ENCODE measurements around the gene KRT17. TPM values are rescaled to one million over a fixed set of nuclear protein-coding genes. Genes with fewer than 3 reads are reported as not detected.
"Not testable (repeated sequence)": the region's sequence is repeated elsewhere in the genome, so short reads cannot be mapped to it uniquely, and the experiment has no call there.

The KRT17 gene
- total and polyA plus RNA-seq, 2 experiments from 2014 or later = 1.8 to 3.8 TPM

DNA sequence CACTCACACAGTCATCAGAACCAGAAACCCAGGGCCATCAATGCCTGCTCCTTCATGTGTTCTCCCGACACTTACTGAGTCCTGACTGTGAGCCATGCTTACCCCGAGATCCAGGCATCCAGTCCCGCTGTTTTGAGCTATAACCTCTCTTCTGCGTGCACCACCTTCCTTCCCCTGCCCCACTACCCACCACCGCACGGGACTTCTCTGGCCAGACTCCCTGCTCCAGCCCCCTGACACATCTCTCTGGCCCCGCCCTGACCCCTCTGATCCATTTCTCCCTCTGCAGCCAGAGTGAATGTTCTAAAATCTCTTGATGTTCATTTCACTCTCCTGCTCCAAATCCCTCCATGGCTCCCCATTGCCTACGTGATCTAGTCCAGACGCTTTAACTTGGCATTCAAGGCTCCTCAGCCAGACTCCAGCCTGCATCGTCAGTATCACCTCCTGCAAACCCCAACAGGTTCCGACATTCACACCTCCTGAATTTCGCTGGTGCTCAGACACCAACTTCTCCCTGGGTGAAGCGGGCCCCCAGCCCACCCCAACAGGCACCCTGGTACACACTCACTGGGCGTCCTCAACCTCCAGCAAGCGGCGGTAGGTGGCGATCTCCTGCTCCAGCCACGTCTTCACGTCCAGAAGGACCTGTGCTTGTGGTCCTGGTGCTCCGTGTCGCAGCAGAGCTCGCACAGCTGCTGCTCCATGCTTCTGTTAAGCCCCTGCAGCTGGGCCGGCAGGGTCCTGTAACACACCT, 3.1 kb upstream of the KRT17 start:
- Histone ChIP-seq H3K4me2 (ENCODE audit: unreplicated experiment) (no peak overlapping the region), H3K27ac (no peak overlapping the region), H3K9me3 (ENCODE audit: low read depth) (no peaks in the 10 kb centered on the region), H4K20me1 (ENCODE audit: insufficient read depth) (no peaks in the 10 kb centered on the region), H3K4me3 (no peak overlapping the region), H3K4me1 (ENCODE audit: insufficient read depth) (no peaks in the 10 kb centered on the region), H3F3A (ENCODE audit: insufficient read depth) (no peaks in the 10 kb centered on the region), H2AFZ (no peak overlapping the region), H3K9me2 (ENCODE audit: insufficient read depth) (no peaks in the 10 kb centered on the region), H3K79me2 (ENCODE audit: insufficient read depth) (no peaks in the 10 kb centered on the region), H3K36me3 (ENCODE audit: low read depth) (no peaks in the 10 kb centered on the region), H3K9ac (no peak overlapping the region), H3K27me3 (replicated peaks; ENCODE audit: insufficient read depth) (no peaks in the 10 kb centered on the region)
- in situ Hi-C loops (cut with MboI) = no loop called here
- 79 to 85% methylated on average over 21 to 23 of the region's 23 CpGs for WGBS, 2 experiments (ENCODE audit: low coverage in 1 of 2, low lambda C conversion rate in 2 of 2, missing lambda C conversion rate in 2 of 2)
- no peak for TF ChIP-seq EZH2phosphoT487 (IDR thresholded peaks at IDR 0.05; ENCODE audit: insufficient read depth, low read depth)
- no peak for TF ChIP-seq EZH2 (IDR thresholded peaks at IDR 0.05; ENCODE audit: insufficient read depth, poor library complexity, severe bottlenecking)
- DNase-seq = no peak

DNA sequence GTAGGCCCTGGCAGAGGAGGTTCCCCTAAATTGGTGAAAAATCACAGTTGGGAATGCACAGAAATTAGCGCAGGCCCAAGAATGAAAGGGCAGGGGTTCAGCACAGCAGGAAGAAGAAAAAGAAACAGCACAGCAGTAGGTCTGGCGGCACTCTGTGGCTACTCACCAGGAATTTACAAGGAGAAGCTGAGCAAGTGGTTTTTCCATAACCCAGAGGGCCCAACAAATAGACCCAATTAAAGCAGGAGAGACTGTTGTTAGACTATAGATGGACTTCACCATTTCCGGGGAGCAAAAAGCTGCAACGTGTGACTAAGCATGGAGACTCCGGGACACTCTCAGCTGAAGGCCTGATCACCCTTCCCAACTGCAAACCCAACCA, 2.5 kb upstream of the KRT17 start:
- H3K9ac ChIP-seq; H3K9me3 ChIP-seq (ENCODE audit: low read depth); DNase-seq; H2AFZ ChIP-seq; H3K4me3 ChIP-seq; H3K27ac ChIP-seq; H3K27me3 ChIP-seq (replicated peaks; ENCODE audit: insufficient read depth); H3K36me3 ChIP-seq (ENCODE audit: low read depth); H4K20me1 ChIP-seq (ENCODE audit: insufficient read depth); H3K79me2 ChIP-seq (ENCODE audit: insufficient read depth); in situ Hi-C loops (cut with MboI); H3K4me1 ChIP-seq (ENCODE audit: insufficient read depth); H3F3A ChIP-seq (ENCODE audit: insufficient read depth); H3K4me2 ChIP-seq (ENCODE audit: unreplicated experiment); H3K9me2 ChIP-seq (ENCODE audit: insufficient read depth): not testable (repeated sequence)
- WGBS, 2 experiments (ENCODE audit: low coverage in 1 of 2, low lambda C conversion rate in 2 of 2, missing lambda C conversion rate in 2 of 2) = 68 to 69% methylated on average over 5 of the region's 5 CpGs

DNA sequence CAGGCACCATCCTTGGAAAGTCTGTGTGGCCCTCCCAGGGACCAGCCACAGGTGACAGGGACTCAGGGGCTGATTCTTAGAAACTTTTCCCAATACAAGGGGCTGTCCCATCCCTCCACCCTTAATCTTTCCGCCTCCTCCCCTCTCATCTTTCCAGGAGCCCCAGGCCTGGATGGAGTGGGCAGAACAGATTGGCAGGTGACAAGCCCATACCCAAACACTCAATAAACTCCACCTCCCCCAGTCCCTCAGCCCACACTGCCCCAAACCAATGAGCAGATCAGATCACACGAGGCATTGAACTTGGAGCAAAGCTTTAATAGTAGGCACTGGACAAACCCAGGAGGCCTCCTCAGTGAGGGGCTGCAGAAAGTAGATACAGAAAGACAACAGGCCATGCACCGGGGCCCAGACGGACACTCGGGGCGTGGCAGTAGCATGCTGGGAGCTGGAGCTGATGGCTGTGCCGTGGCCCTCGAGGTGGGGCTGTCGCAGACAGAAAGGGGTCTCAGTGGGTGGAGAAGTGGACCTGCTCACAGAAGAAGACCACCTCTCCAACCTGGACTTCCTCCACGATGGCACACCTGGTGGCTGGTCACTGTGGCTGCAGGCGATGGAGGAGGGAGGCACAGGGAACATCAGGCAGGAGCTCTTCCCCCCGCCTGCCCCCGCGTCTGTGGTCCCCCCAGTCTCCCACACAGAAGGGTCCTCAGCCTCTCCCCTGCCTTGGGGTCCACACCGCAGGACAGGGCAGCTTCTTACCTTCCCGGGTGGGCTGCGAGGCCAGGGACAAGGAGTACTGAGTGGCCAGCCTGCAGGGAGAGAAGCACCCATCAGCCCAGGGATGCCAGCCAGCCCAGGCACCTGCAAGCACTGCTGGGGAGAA, 1.9 kb upstream of the KRT17 start:
- H3K36me3 ChIP-seq (ENCODE audit: low read depth); H3F3A ChIP-seq (ENCODE audit: insufficient read depth); H3K9ac ChIP-seq; H2AFZ ChIP-seq; H3K4me1 ChIP-seq (ENCODE audit: insufficient read depth); H4K20me1 ChIP-seq (ENCODE audit: insufficient read depth); H3K27me3 ChIP-seq (replicated peaks; ENCODE audit: insufficient read depth); H3K9me2 ChIP-seq (ENCODE audit: insufficient read depth); H3K9me3 ChIP-seq (ENCODE audit: low read depth); H3K4me2 ChIP-seq (ENCODE audit: unreplicated experiment); in situ Hi-C loops (cut with MboI); H3K79me2 ChIP-seq (ENCODE audit: insufficient read depth); DNase-seq; H3K4me3 ChIP-seq; H3K27ac ChIP-seq: not testable (repeated sequence)
- 72 to 76% methylated on average over 16 to 17 of the region's 17 CpGs for WGBS, 2 experiments (ENCODE audit: low coverage in 1 of 2, low lambda C conversion rate in 2 of 2, missing lambda C conversion rate in 2 of 2)

DNA sequence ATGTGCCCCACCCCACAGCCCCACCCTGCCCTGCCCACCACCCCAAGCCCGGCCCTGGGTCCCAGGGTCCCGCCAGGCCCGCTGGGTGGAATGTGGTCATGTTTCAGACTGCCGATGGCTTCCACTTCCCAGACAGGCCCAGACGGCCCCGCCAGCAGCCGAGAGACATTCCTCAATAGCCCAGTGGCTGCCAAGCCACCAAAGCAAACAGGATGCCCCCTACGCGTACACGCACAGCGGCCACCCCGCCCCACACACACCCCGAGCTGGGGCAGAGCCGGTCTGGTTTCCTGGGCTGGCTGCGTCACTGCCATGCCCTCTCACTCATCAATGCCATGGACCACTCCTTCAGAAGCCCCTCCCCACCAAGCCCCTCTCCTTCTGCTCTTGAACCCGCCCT, 1.2 kb upstream of the KRT17 start:
- Histone ChIP-seq H3K9ac (no peak overlapping the region), H3F3A (ENCODE audit: insufficient read depth) (no peaks in the 10 kb centered on the region), H3K4me2 (ENCODE audit: unreplicated experiment) (no peak overlapping the region), H3K27ac (no peak overlapping the region), H4K20me1 (ENCODE audit: insufficient read depth) (no peaks in the 10 kb centered on the region), H3K79me2 (ENCODE audit: insufficient read depth) (no peaks in the 10 kb centered on the region), H3K27me3 (replicated peaks; ENCODE audit: insufficient read depth) (no peaks in the 10 kb centered on the region), H3K4me1 (ENCODE audit: insufficient read depth) (no peaks in the 10 kb centered on the region), H3K9me3 (ENCODE audit: low read depth) (no peaks in the 10 kb centered on the region), H2AFZ (no peak overlapping the region), H3K36me3 (ENCODE audit: low read depth) (no peaks in the 10 kb centered on the region), H3K4me3 (no peak overlapping the region), H3K9me2 (ENCODE audit: insufficient read depth) (no peaks in the 10 kb centered on the region)
- no peak for TF ChIP-seq EZH2 (IDR thresholded peaks at IDR 0.05; ENCODE audit: insufficient read depth, poor library complexity, severe bottlenecking)
- TF ChIP-seq EZH2phosphoT487 (IDR thresholded peaks at IDR 0.05; ENCODE audit: insufficient read depth, low read depth) = no peak
- no peak for DNase-seq
- WGBS, 2 experiments (ENCODE audit: low coverage in 1 of 2, low lambda C conversion rate in 2 of 2, missing lambda C conversion rate in 2 of 2) = 76 to 80% methylated on average over 14 to 16 of the region's 16 CpGs
- in situ Hi-C loops (cut with MboI) = no loop called here

DNA sequence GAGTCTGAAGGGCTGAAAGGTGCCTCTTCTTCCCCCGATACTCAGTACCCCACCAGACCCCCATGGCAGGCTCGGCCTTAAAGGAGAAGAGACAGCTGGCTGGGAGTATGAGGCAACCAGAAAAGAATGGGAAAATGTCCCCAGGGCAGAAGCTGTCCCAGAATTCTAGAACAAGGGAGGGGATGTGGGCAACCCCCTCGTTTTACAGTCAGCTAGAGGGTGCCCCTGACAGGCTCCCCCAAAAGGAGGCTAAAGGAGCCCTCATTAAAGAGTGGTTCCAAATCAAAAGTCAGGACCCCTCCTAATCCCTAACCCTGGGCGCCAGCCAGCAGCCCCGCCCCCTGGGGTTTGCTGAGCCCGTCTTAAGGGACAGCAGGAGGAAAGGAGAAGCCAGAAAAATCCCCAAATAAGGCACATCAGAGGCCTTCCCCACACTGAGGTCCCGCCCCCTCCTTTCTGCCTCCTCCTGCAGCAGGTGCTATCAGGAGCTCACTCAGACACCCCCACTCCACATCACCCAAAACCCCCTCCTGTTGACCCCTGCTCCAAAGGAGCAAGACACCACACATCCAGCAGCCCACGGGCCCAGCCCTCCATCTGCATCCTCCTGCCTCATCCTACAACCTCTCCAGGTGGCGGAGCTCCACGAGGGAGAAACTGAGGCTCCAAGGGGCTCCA, 1.1 kb downstream of the KRT17 start:
- H3K27me3 ChIP-seq (replicated peaks; ENCODE audit: insufficient read depth); H4K20me1 ChIP-seq (ENCODE audit: insufficient read depth); H3K9me2 ChIP-seq (ENCODE audit: insufficient read depth); H3K9me3 ChIP-seq (ENCODE audit: low read depth); H3K4me3 ChIP-seq; DNase-seq; H2AFZ ChIP-seq; H3K36me3 ChIP-seq (ENCODE audit: low read depth); H3K9ac ChIP-seq; H3K27ac ChIP-seq; in situ Hi-C loops (cut with MboI); H3F3A ChIP-seq (ENCODE audit: insufficient read depth); H3K4me2 ChIP-seq (ENCODE audit: unreplicated experiment); H3K4me1 ChIP-seq (ENCODE audit: insufficient read depth); H3K79me2 ChIP-seq (ENCODE audit: insufficient read depth): not testable (repeated sequence)
- 43% methylated on average over 9 of the region's 10 CpGs for WGBS, 2 experiments (ENCODE audit: low coverage in 1 of 2, low lambda C conversion rate in 2 of 2, missing lambda C conversion rate in 2 of 2)

DNA sequence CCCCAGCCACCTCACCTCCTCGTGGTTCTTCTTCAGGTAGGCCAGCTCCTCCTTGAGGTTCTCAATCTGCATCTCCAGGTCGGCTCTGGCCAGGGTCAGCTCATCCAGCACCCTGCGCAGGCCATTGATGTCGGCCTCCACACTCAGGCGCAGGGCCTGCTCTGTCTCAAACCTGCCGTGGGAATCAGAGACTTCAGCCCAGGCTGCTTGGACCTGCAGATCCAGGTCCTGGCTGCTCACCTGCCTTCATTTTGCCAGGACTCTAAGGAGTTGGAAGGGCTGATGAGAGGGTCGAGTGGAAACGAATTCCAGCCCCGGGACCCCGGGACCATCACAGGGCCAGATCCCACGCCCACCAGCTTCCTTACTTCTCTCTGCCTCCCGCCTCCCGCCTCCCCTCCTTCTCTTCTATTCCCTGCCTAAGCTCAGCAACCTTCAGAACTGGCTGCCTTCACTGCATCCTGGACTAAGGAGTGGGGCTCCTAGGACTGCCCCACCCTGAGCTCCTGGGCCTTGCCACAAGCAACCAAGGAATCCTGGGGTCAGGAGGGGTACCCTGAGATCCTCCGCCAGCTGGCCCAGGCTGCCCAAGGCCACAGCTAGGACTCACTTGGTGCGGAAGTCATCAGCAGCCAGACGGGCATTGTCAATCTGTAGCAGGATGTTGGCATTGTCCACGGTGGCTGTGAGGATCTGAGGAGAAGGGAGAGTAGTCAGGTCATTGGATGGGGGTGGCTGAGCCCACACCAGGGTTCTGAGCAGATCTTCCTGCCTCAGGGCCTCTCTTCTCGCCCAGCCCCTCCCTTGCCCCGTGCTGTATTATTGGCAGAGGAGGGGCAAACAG, 1.8 kb downstream of the KRT17 start:
- H4K20me1 ChIP-seq (ENCODE audit: insufficient read depth); H3K36me3 ChIP-seq (ENCODE audit: low read depth); H2AFZ ChIP-seq; H3K9me3 ChIP-seq (ENCODE audit: low read depth); H3K4me3 ChIP-seq; H3K27ac ChIP-seq; H3K79me2 ChIP-seq (ENCODE audit: insufficient read depth); H3K27me3 ChIP-seq (replicated peaks; ENCODE audit: insufficient read depth); H3K4me2 ChIP-seq (ENCODE audit: unreplicated experiment); H3K9me2 ChIP-seq (ENCODE audit: insufficient read depth); H3F3A ChIP-seq (ENCODE audit: insufficient read depth); in situ Hi-C loops (cut with MboI); DNase-seq; H3K9ac ChIP-seq; H3K4me1 ChIP-seq (ENCODE audit: insufficient read depth): not testable (repeated sequence)
- WGBS, 2 experiments (ENCODE audit: low coverage in 1 of 2, low lambda C conversion rate in 2 of 2, missing lambda C conversion rate in 2 of 2) = 64 to 70% methylated on average over 12 to 19 of the region's 19 CpGs
